OCI-LY3 (cell line): ENCODE measurements around the gene C21orf91.

ENCODE experiments used
- CTCF ChIP-seq: fragments of 200-600, 300-600 bp; sonication (generic); IDR thresholded peaks from 2 replicates; pipeline ENCODE4 v1.5.1; 2014; ENCODE audit warnings: antibody characterized with exemption, low read length, low read depth
- EZH2phosphoT487 ChIP-seq: fragments of 200-600 bp; shearing (Covaris generic); IDR thresholded peaks from 2 replicates; pipeline ENCODE4 v1.6.1; 2018; ENCODE audit warnings: antibody characterized with exemption, mixed run types, low read depth

GRCh38 chr21:17784180-17784598 is 35.0 kb downstream of the C21orf91 start:
- no peak for TF ChIP-seq CTCF
- no peak for TF ChIP-seq EZH2phosphoT487
